HEK293T (cell line): Measurements from ENCODE around the gene JCAD.
A peak's percentile ranks its signal among the peaks of the same experiment; 100 is the strongest.

Source experiments
- CTCF ChIA-PET: fragments of 350-600 bp; formaldehyde crosslinking; extraction: SDS; loops from one replicate; lab custom pipeline; 2021; ENCODE audit warnings: antibody characterized with exemption, inconsistent platforms; lab: Yijun Ruan, JAX
- POLR2A ChIA-PET: fragments of 350-600 bp; formaldehyde crosslinking; extraction: SDS; loops from one replicate; lab custom pipeline; 2020; ENCODE audit warnings: antibody characterized with exemption, inconsistent platforms; lab: Yijun Ruan, JAX
- DNase-seq: peaks from one replicate; pipeline ENCODE4 v3.0.0; 2012; ENCODE audit warnings: mixed read lengths; ENCODE audit errors: extremely low spot score
- ARNT ChIP-seq: fragments of 450-650 bp; IDR thresholded peaks from 2 replicates; pipeline ENCODE4 v1.6.1; 2017; ENCODE audit warnings: mild to moderate bottlenecking
- BHLHE40 ChIP-seq: fragments of 450-650 bp; IDR thresholded peaks from 2 replicates; pipeline ENCODE4 v1.6.1; 2016; ENCODE audit warnings: mild to moderate bottlenecking, moderate library complexity, borderline replicate concordance
- CTBP1 ChIP-seq: fragments of 450-650 bp; IDR thresholded peaks from 2 replicates; pipeline ENCODE4 v1.6.1; 2016; ENCODE audit warnings: borderline replicate concordance
- ELF4 ChIP-seq: fragments of 450-650 bp; IDR thresholded peaks from 2 replicates; pipeline ENCODE4 v1.6.1; 2017; ENCODE audit warnings: antibody characterized with exemption
- FOXA1 ChIP-seq: fragments of 450-650 bp; IDR thresholded peaks from 2 replicates; pipeline ENCODE4 v1.6.1; 2016; ENCODE audit warnings: mild to moderate bottlenecking
- FOXK2 ChIP-seq: fragments of 450-650 bp; IDR thresholded peaks from 2 replicates; pipeline ENCODE4 v1.6.1; 2016; ENCODE audit warnings: mild to moderate bottlenecking
- FOXM1 ChIP-seq: fragments of 450-650 bp; IDR thresholded peaks from 2 replicates; pipeline ENCODE4 v1.6.1; 2017; ENCODE audit warnings: mild to moderate bottlenecking, borderline replicate concordance
- HDGF ChIP-seq: fragments of 450-650 bp; IDR thresholded peaks from 2 replicates; pipeline ENCODE4 v1.6.1; 2017; ENCODE audit warnings: antibody characterized with exemption, borderline replicate concordance
- L3MBTL2 ChIP-seq: fragments of 450-650 bp; conservative IDR thresholded peaks from 2 replicates; pipeline ENCODE4 v1.6.1; 2016; ENCODE audit warnings: mild to moderate bottlenecking
- LEF1 ChIP-seq: fragments of 450-650 bp; IDR thresholded peaks from 2 replicates; pipeline ENCODE4 v1.6.1; 2017; ENCODE audit warnings: mild to moderate bottlenecking, borderline replicate concordance
- NFRKB ChIP-seq: fragments of 450-650 bp; IDR thresholded peaks from 2 replicates; pipeline ENCODE4 v1.6.1; 2016; ENCODE audit warnings: mild to moderate bottlenecking, moderate library complexity
- SP1 ChIP-seq: fragments of 450-650 bp; IDR thresholded peaks from 2 replicates; pipeline ENCODE4 v1.6.1; 2017
- SUZ12 ChIP-seq: fragments of 450-650 bp; IDR thresholded peaks from 2 replicates; pipeline ENCODE4 v1.6.1; 2016; ENCODE audit warnings: mild to moderate bottlenecking
- TARDBP ChIP-seq: fragments of 450-650 bp; IDR thresholded peaks from 2 replicates; pipeline ENCODE4 v1.6.1; 2016
- ZNF384 ChIP-seq: fragments of 450-650 bp; IDR thresholded peaks from 2 replicates; pipeline ENCODE4 v1.6.1; 2016
- TF ChIP-seq, protein P1 (sequence below): fragments of 450-650 bp; IDR thresholded peaks from 2 replicates; pipeline ENCODE4 v1.6.1; 2016

The JCAD gene

DNA sequence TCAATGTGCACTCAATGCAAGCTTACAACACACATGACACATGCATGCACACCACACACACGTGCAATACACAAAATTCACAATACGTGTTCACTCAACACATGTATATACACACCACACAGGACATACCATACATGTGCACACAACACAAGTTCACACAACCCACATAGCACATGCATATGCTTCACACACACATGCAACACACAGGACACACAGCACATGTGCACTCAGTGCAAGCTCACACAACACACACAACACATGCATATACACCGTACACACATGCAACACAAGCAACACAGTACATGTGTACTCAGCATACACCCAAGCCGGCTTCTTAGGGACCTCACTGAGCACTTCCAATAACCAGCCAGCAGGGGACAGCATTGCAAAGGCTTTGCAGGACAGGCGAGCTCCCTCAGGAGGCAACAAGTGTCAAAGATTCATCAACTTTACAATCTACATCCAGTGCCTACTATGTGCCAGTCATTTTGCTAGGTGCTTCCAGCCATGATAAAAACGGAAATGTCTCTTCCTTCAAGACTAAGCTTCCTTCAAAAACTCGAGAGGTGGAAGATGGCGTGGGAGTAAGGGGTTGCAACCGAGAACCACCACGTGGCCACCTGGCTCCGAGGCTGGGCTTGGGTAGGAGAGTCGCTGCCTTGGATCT is 61.1 kb downstream of the JCAD start:
- peak; percentile 60 for DNase-seq
- ChIA-PET POLR2A (no interaction called here), CTCF (interaction anchor here (0.5 to 1.8 kb wide), 14 partner anchors 14 to 593 kb away, joined by 3 to 10 read pairs (median 3); no protein-coding TSS in a partner anchor)
- TF ChIP-seq SP1: no peak
- TF ChIP-seq, protein P1, sequence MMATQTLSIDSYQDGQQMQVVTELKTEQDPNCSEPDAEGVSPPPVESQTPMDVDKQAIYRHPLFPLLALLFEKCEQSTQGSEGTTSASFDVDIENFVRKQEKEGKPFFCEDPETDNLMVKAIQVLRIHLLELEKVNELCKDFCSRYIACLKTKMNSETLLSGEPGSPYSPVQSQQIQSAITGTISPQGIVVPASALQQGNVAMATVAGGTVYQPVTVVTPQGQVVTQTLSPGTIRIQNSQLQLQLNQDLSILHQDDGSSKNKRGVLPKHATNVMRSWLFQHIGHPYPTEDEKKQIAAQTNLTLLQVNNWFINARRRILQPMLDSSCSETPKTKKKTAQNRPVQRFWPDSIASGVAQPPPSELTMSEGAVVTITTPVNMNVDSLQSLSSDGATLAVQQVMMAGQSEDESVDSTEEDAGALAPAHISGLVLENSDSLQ: peak; percentile 81

DNA sequence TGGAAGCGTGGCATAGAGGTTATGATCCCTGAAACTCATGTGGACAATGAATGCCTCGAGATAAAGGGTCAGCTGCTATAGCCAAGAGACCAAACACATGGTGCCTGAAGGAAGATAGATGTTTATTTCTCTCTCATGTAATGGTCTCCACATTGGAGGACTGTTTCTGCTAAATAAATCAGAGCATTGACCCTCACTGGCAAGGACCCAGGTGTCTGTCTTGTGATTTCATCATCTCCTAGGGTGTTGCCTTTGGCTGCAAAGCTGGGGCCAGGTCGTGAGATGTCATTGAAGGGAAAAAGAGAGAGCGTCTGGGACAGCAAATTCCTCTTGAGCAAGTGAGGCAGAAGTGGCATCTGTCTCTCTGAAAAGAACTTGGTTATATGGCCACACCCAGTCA is 64.6 kb downstream of the JCAD start:
- CTCF ChIA-PET: no interaction called here
- POLR2A ChIA-PET: no interaction called here
- TF ChIP-seq BHLHE40 (no peak), NFRKB (no peak), SUZ12 (no peak), FOXK2 (no peak), TARDBP (no peak), ARNT (no peak)
- TF ChIP-seq, protein P1: no peak
- no peak for DNase-seq

DNA sequence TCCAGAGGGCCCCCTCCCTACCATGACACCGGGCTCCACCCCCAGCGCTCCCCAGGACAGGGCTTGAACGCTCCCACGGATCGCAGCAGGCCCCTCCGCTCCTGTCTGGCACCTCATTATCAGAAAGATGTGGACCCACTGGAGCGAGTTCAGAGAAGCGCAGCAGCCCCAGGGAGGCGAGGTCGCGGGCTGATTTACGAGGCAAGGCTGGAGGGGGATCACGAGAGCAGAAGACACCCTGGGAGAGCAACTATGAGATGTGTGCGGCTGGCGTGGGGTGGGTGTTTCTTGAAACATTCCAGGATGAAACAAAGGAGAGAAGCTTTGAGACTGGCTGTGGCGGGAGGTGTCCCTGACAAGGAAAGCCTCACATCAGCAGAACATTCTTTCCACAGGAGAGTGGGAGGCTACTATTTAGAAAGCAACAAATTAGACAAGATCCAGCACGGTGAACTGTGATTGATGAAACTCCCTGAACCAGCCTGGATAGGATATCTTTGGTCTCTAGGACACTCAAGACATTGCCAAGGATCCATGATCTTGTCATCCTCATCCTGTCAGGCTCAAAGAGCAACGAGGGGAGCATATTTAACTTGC is 66.0 kb downstream of the JCAD start:
- no peak for DNase-seq
- POLR2A ChIA-PET: no interaction called here
- CTCF ChIA-PET: no interaction called here
- TF ChIP-seq BHLHE40 (no peak), SUZ12 (no peak), NFRKB (no peak), L3MBTL2 (no peak), FOXA1 (no peak), LEF1 (no peak)
- TF ChIP-seq, protein P1: no peak

GRCh38 chr10:29992914-29993313 is 66.5 kb downstream of the JCAD start:
- no peak for DNase-seq
- ChIA-PET POLR2A (no interaction called here), CTCF (no interaction called here)
- TF ChIP-seq TARDBP: no peak
- TF ChIP-seq SP1: no peak
- TF ChIP-seq, protein P1: no peak
- TF ChIP-seq BHLHE40: no peak
- no peak for TF ChIP-seq HDGF
- no peak for TF ChIP-seq ZNF384
- TF ChIP-seq ARNT: no peak
- no peak for TF ChIP-seq NFRKB
- TF ChIP-seq LEF1: no peak
- TF ChIP-seq FOXK2: no peak
- TF ChIP-seq CTBP1: no peak
- no peak for TF ChIP-seq L3MBTL2

DNA sequence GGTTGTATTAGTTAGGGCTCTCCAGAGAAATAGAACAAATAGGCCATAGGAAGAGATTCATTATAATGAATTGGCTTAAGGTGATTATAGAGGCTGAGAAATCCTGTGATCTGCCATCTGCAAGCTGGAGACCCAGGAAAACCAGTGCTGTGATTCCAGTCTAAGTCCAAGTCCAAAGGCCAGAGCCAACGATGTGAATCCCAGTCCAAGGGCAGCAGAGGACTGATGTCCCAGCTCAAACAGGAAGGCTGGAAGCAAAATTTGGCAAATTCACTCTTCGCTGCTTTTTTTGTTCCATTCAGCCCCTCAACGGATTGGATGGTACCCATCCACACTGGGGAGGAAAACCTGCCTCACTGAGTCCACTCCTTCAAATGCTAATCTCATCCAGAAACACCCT is 68.0 kb downstream of the JCAD start:
- DNase-seq: no peak
- POLR2A ChIA-PET: no interaction called here
- no peak for TF ChIP-seq SP1
- no peak for TF ChIP-seq L3MBTL2
- TF ChIP-seq, protein P1: no peak
- TF ChIP-seq LEF1: no peak
- no peak for TF ChIP-seq ARNT
- TF ChIP-seq TARDBP: no peak
- no peak for TF ChIP-seq FOXA1
- TF ChIP-seq CTBP1: no peak
- TF ChIP-seq ELF4: no peak
- TF ChIP-seq HDGF: no peak
- TF ChIP-seq BHLHE40: no peak
- no peak for TF ChIP-seq FOXK2
- TF ChIP-seq ZNF384: no peak
- TF ChIP-seq SUZ12: no peak
- no peak for TF ChIP-seq FOXM1
- TF ChIP-seq NFRKB: no peak
- CTCF ChIA-PET: no interaction called here

GRCh38 chr10:29987471-29987870 is 71.9 kb downstream of the JCAD start:
- TF ChIP-seq FOXM1: no peak
- CTCF ChIA-PET: no interaction called here

More at GRCh38 chr10:29987471-29987870, 71.9 kb downstream of the JCAD start:
- POLR2A ChIA-PET: no interaction called here
- DNase-seq: no peak
